Peyer's patch (tissue), 4 donors: ENCODE measurements around the gene IGFL3.

Experiments used
- POLR2A ChIP-seq, 2 donors: fragments of 450-650 bp; IDR thresholded peaks; one replicate each; pipeline ENCODE4 v1.5.1; 2017; ENCODE audit warnings: antibody characterized with exemption in 2 of 2, mild to moderate bottlenecking in 2 of 2, moderate library complexity in 2 of 2
- TF ChIP-seq, protein P1 (sequence below), 6 experiments: fragments of 450-650 bp in 4 of 6; fragments of 200-600 bp in 2 of 6; sonication (generic) in 1 of 6; IDR thresholded peaks; one replicate each; pipeline ENCODE4 v1.5.1; 2017 to 2019; ENCODE audit warnings: antibody characterized with exemption in 6 of 6, mild to moderate bottlenecking in 3 of 6, moderate library complexity in 1 of 6

DNA sequence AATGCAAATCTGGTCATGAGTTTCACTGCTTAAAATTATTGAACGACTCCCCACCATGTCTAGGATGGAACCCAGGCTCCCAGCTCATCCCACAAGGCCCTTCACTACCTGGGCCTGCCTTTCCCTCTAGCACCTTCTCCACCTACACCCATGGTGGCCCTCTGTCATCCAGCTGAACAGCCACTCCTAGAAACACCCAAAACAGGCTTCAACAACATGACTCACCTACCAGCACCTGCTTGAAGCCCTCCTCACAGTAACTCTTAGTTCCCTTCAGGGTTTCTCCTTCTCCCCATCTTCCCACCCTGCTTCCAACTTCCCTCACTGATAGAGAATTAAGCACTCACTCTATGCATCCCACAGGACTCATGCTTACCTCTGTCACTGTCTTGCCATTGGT lies 16.9 kb upstream of the IGFL3 start:
- TF ChIP-seq, protein P1, sequence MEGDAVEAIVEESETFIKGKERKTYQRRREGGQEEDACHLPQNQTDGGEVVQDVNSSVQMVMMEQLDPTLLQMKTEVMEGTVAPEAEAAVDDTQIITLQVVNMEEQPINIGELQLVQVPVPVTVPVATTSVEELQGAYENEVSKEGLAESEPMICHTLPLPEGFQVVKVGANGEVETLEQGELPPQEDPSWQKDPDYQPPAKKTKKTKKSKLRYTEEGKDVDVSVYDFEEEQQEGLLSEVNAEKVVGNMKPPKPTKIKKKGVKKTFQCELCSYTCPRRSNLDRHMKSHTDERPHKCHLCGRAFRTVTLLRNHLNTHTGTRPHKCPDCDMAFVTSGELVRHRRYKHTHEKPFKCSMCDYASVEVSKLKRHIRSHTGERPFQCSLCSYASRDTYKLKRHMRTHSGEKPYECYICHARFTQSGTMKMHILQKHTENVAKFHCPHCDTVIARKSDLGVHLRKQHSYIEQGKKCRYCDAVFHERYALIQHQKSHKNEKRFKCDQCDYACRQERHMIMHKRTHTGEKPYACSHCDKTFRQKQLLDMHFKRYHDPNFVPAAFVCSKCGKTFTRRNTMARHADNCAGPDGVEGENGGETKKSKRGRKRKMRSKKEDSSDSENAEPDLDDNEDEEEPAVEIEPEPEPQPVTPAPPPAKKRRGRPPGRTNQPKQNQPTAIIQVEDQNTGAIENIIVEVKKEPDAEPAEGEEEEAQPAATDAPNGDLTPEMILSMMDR (IDR thresholded peaks at IDR 0.05), result no peak
- TF ChIP-seq POLR2A (IDR thresholded peaks at IDR 0.05), result no peak
